ENCODE results near the gene CACUL1.

DNA sequence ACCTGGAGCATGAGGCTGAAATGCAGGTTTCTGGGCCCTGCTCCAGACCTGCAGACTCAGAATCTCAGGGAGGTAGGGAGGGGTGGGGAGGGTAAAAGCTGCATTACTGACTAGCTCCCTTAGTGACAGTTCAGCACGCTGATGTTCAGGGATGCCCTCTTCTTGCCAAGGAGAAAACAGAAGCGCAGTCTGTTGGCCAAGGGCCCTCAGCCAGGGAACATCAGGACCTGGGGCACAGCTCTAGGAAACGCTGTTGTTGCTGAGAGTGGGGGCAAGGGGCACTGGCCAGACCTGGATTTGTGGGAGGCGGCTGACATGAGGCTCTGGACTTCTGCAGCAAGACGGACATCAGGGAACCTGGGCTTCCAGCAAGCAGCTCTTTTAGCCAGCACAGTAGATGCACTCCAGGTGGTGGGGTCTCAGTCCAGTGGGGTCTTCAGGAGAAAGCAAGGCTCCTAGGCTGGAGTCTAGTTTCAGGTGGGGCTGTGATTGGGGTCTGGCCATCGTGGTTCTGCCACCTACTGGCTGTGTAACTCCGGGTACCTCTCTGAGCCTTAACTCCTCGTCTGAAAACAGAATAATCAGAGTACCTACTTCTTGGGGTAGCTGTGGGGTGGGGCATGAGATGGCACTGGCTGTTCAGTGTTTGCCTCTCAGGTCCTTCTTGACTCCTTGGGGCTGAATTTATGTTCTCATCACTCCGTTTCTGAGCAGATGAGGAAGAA is 86.4 kb downstream of the CACUL1 start:
- TF ChIP-seq POLR2A (IDR thresholded peaks at IDR 0.05) (no peak), EP300 (IDR thresholded peaks at IDR 0.05) (no peak)
- TF ChIP-seq, protein P1, sequence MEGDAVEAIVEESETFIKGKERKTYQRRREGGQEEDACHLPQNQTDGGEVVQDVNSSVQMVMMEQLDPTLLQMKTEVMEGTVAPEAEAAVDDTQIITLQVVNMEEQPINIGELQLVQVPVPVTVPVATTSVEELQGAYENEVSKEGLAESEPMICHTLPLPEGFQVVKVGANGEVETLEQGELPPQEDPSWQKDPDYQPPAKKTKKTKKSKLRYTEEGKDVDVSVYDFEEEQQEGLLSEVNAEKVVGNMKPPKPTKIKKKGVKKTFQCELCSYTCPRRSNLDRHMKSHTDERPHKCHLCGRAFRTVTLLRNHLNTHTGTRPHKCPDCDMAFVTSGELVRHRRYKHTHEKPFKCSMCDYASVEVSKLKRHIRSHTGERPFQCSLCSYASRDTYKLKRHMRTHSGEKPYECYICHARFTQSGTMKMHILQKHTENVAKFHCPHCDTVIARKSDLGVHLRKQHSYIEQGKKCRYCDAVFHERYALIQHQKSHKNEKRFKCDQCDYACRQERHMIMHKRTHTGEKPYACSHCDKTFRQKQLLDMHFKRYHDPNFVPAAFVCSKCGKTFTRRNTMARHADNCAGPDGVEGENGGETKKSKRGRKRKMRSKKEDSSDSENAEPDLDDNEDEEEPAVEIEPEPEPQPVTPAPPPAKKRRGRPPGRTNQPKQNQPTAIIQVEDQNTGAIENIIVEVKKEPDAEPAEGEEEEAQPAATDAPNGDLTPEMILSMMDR (IDR thresholded peaks at IDR 0.05), result no peak
